GM21576 (cell line): ENCODE data around the gene NR3C1.
A peak's percentile ranks its signal among the peaks of the same experiment; 100 is the strongest.

ENCODE experiments used
- ATAC-seq: cut with Tn5 transposase; IDR thresholded peaks from one replicate; pipeline ENCODE4 v1.9.1; 2021; ENCODE audit warnings: mild to moderate bottlenecking, moderate library complexity; ENCODE audit not compliant: unreplicated experiment

NR3C1 gene

DNA sequence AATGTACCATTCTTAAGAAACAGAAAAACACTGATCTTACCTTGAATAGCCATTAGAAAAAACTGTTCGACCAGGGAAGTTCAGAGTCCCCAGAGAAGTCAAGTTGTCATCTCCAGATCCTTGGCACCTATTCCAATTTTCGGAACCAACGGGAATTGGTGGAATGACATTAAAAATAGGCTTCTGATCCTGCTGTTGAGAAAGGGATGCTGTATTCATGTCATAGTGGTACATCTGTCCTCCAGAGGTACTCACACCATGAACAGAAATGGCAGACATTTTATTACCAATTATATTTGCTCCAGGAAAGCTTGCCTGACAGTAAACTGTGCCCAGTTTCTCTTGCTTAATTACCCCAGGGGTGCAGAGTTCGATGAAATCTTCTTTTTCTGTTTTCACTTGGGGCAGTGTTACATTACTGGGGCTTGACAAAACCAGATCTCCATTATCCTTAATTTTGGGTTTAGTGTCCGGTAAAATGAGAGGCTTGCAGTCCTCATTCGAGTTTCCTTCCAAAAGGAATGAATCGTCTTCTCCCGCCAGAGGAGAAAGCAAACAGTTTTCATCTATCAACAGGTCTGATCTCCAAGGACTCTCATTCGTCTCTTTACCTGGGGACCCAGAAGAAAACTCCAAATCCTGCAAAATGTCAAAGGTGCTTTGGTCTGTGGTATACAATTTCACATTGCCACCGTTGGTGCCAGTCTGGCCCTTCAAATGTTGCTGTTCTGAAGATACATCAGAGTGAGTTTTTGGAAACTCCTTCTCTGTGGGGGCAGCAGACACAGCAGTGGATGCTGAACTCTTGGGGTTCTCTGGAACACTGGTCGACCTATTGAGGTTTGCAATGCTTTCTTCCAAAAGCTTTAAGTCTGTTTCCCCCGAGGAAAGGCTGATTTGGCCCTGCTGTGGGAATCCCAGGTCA lies 3.6 kb downstream of the NR3C1 start:
- ATAC-seq: no peak

DNA sequence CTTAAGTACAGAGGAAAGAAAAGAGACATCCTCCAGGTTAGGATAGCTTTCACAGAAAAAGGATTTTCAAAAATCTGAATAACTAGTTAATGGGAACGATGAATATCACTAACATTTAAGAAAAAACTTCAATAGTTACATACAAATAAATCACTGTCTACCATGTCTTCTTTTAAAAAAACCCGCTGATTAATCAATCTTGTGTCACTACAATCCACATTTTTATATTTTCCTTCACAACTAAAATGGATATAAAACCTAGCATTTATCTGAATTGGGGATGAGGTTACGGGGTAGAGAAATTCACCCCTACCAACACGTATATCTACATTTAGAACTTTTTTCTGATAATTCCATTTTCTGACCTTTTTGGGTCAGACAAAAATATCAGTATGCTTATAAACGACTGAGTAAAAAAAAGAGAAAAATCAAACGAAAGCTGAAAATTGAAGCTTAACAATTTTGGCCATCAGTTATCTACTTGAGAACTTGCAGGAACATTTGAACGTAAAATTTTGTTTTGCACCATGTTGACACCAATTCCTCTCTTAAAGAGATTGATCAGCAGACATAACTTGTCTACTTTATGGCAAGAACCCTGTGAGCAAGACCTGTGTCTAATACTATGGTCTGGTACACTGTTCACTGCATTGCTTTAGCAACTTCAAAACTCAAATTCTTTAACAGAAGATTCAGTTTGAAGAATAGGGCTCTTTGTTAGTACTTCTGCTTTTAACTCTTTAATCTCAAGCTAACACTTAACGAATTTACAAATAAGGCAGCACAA lies 4.8 kb downstream of the NR3C1 start:
- ATAC-seq: no peak

- no peak for ATAC-seq
Observed at GRCh38 chr5:143398053-143398355, 5.5 kb downstream of the NR3C1 start.

DNA sequence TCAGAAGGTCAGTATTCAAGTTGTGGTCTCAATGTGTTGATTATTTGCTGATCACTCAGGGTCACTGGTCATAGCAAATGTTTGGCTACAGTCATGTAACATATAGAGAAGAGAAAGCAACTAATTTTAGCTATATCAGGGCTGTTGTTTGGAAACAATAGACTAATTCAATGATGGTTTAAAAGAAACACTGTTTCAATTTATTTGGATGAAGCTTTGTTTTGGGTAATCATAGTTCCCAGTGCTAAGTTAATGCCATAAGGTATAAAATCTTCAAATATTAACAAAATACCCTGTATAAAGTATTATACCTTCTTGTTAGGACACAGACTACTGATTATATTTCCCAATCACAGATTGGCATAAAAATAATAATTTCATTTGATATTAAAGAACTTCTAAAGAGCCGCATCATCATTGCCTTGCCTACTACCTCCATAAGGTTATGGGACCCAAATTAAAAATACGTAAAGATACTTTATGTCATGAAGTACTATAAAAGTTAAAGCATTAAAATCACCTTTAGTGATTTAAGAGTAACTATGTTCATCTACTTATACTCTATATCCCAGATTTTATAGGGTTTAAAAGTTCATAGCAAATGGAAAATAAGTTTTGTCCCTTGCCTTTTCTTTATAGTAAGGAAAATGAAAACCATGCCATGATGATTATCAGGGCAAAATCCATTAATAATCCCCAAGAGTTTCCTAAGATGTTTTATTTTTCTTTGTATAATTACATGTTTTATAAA lies 6.0 kb downstream of the NR3C1 start:
- ATAC-seq: no peak

DNA sequence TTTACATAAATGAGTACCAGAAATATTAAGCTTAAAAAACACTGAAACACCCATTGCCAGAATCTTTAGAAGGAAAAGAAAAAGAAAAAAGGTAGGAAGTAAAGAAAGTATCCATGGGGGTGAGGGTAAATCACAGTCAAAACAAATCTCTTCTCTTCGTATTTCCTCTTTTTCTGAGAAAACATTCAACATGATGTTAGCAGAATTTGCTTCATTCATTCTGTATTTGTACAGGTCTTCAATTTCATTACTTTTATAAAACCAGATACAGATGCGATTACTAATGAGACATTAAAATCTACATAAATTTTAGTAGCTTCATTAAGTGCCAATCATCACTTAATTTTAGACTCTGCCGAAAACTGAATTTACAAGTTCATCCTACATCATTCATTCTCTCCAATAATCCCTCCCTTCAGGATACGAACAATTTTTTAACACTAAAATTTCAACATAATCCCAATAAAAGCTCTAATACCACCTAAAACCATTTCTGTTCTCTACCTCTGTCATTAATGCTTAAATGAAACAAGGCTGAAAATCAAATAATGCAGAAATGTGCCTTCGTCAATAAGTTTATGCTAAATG lies 7.0 kb downstream of the NR3C1 start:
- ATAC-seq: no peak

DNA sequence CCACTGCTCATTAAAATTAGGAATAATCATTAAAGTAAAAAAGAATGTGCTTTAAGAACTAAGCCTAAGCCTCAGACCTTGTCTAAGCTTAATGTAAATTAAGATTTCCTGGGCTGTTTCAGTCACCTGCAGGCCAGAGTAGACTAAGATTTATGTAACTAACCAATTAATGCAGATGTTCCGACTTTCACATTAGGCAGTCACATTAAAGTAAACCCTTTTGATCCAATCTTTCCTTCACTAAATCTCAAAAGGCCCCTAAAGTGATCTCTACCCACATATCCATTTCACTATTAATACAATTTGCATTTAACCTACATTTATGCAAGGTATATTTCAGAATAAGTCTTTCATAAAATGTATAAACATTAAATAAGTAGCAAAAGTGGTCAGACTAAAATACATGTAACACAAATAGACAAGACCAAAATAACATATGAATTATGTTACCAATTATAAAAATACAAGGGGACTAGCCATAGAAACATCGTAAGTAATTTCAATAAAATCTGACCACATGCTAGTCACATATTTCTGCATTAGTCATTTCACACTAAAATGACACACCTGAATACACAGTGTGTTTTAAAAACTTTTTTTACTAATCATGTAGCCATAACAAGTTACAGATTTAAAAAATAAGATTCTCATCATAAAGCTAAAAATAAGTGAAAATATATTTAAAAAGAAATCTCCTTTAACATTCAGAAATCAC lies 7.7 kb downstream of the NR3C1 start:
- peak; percentile 34 for ATAC-seq

DNA sequence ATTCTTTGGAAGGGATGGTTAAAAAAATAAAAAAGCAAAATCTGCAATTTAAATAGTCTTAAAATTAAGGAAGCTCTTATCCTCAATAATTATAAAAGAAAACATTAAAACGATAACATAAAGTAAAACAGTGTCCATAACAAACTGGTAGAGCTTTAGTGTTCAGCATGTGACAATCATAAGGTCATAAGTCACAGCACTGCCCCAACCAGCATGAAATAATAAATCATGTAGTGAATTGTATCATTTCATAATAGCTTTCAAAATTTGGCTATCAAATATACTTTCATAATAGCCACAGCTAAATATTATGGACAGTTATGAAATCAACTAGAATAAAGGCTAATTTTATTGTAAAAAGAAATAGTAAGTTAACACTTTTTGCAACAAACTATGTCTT lies 10.0 kb downstream of the NR3C1 start:
- ATAC-seq: no peak

GRCh38 chr5:143390941-143391340 lies 12.5 kb downstream of the NR3C1 start:
- ATAC-seq: no peak

- no peak for ATAC-seq
Observed at GRCh38 chr5:143390258-143390657, 13.2 kb downstream of the NR3C1 start.

DNA sequence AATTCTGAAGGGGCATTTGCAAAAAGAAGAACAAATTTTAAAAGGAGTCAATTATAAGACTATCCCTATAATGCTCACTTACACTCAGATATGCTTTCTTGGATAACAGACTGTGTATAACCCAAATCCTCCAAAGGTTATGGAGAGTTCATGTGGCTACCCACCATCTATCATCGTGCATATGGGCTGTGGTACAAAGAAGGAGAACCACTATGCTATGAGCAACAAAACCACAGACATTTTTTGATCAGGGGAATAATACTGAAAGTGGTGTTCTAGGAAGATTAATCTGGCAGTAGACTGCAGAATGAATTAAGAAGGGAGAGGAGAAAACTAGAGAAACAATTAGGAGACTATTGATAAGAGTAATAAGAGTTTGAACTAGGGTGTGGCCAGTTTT lies 16.8 kb downstream of the NR3C1 start:
- no peak for ATAC-seq

GRCh38 chr5:143384865-143385657 lies 18.4 kb downstream of the NR3C1 start:
- ATAC-seq: no peak

- no peak for ATAC-seq
Observed at GRCh38 chr5:143383988-143384387, 19.5 kb downstream of the NR3C1 start.

DNA sequence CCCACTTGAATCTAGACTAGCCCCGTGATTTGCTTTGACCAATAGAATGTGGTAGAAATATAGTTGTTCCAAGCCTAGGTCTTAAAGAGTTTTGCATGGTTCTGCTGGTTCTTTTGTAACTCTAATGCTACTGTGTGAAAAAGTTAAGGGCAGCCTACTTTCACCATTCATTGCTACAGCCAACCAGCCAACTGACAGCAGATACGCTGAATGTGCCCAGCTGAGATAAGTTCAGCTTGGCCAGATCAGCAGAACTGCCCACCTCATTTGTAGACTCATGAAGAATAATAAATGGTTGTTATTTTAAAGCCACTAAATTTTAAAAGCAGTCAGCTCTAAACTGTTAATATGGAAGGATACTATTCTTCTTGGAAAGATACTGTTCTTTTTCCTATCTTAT lies 23.9 kb downstream of the NR3C1 start:
- no peak for ATAC-seq

DNA sequence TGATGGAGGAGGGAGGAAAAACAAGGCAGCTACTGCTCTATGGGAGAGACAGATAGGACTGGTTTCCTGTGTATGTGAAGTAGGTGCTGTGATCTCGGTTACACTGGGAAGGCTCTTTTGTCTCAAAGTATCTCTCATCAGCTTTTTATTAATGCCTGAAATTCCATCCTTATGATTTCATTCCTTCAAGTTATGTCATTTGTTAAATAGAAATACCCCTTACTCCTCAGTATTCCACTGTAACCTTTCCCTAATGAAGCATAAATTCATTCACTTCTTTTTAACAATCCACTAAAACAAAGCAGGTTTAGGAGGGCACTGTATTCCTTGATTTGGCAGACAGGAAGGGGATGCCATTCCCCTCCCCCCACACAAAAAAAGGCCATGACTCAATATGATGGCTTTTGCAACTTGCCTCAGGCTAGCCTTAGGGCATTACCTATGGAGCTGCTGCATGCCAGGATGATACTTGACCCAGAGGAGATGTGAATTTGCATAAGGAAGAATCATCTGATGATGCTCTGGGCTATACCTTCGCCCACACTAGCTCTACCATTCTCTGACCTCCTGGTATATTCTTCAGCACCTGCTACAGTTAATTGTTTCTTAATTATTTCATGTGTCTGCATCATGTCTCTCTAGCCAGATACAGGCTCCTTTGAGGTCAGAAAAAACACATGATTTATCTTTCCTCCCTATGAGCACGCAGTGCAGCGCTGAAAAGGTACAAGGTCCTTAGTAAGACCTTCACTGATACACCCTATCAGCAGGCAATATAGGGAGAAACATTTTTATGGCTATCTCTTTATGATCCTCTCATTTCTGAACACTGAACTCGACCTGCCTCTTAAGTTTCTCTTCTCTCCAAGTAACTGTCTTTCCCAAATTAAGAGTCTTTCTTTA lies 26.3 kb downstream of the NR3C1 start:
- no peak for ATAC-seq

GRCh38 chr5:143376195-143376779 lies 27.2 kb downstream of the NR3C1 start:
- ATAC-seq: no peak

GRCh38 chr5:143374496-143375217 lies 28.8 kb downstream of the NR3C1 start:
- no peak for ATAC-seq

- no peak for ATAC-seq
Observed at GRCh38 chr5:143373076-143373475, 30.4 kb downstream of the NR3C1 start.
